Stimulated activated CD4-positive, alpha-beta T cell treated with anti-CD3 and anti-CD28 coated beads, Interleukin-4, amount 100 ng/mL, for 48 hours (primary cell): ENCODE measurements around the gene IGFL4.
A peak's percentile ranks its signal among the peaks of the same experiment; 100 is the strongest.

ENCODE experiments used
- DNase-seq, 2 donors: peaks; one replicate each; pipeline ENCODE4 v3.0.0-alpha.2; 2020; ENCODE audit warnings: low read depth in 2 of 2

Gene IGFL4

DNA sequence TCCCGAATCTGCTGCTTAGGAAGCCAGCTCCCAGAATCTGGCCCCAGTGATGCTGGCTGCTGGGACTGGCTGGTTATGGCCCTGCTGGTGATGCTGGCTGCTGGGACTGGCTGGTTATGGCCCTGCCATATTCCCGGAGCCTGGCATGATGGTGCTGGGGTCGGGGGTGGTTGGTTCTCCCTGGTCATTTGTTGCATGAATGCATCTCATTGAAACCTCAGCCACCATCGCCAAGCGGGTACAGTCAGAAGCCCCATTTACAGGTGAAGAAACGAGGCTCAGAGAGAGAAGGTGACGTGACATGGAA is 20.0 kb downstream of the IGFL4 start:
- no peak for DNase-seq

- no peak for DNase-seq
Measured at GRCh38 chr19:46019270-46019669, 21.5 kb downstream of the IGFL4 start.

- no peak for DNase-seq
Measured at GRCh38 chr19:46018729-46019251, 22.0 kb downstream of the IGFL4 start.

DNA sequence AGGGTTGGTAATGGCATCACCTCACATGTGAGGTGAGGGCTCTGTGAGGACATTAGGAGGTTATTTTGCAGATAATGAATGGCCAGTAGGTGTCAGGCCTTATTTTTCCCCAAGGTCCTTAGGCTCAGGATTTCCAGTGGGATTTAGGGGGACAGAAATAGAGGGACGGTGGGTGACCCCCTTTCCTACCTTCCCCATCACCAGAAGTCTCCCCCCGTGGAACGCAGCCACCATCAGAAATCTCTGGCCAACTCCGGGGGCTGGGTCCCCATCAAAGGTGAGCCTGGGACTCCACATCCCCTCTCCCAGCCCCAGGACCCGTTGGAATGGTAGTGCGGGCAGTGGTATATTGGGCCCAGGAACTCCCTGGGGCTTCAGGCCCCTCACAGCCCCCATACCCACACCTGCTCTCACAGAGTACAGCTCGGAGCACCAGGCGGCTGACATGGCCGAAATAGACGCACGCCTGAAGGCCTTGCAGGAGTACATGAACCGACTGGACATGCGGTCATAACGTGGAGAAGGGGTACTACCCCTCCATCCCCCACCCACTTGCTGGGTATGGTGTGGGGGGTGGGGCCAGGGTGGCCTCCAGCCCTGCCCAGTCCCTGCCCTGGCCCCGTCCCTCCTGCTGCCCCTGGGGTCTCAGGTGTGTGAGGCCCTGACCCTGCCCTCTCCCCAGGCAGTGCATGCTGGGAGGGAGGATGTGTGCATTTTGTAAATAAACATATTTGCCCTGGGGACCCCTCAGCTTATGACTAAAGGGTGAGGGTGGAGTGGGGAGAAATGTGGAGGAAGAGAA is 22.7 kb downstream of the IGFL4 start:
- DNase-seq: no peak

DNA sequence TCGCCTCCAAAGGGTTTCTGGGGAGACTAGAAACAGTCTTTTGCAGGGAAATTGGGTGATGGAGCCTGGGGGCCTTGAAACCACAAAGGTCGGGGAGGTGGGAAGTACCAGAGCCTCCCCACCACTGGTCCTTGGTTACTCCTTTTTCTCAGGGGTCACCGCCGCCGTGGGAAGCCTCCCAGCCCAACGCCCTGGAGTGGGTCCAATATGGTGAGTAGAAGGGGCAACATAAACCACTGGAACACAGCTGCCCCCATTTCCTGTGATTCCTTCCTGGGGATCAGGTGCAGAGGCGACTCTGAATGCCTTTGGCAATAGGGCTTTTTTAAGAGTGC is 23.7 kb downstream of the IGFL4 start:
- DNase-seq: no peak

GRCh38 chr19:46016426-46017094 is 24.2 kb downstream of the IGFL4 start:
- peak; percentile 78 for DNase-seq

GRCh38 chr19:46015687-46016425 is 24.9 kb downstream of the IGFL4 start:
- DNase-seq: no peak

DNA sequence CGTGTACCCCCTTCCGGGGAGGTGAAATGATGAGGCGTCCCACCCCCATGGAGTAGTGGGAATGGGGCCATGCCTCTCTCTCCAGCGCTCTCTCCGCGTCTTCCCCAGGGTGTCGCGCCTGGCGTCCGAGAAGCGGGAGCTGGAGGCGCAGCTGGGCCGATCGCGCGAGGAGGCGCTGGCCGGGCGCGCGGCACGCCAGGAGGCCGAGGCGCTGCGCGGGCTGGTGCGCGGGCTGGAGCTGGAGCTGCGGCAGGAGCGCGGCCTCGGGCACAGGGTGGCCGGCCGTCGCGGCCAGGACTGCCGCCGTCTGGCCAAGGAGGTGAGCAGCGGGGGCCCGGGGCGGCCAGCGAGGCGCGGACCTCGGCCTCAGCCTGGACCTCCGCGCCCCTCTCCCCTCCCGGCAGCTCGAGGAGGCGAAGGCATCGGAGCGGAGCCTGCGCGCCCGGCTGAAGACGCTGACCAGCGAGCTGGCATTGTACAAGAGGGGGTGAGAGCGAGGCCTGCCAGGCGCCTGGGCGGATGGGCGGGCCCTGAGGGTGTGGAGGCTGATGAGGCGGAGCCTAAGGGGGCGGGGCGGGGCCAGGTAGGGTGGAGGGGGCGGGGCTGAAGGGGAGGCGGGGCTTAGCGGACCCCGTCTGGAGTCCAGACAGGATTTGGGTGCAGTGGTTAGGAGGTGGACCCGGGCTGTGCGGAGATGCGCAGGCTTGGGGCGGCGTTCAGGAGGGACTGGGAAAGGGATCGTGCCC is 25.7 kb downstream of the IGFL4 start:
- peak; percentile 54 to 65 for DNase-seq

DNA sequence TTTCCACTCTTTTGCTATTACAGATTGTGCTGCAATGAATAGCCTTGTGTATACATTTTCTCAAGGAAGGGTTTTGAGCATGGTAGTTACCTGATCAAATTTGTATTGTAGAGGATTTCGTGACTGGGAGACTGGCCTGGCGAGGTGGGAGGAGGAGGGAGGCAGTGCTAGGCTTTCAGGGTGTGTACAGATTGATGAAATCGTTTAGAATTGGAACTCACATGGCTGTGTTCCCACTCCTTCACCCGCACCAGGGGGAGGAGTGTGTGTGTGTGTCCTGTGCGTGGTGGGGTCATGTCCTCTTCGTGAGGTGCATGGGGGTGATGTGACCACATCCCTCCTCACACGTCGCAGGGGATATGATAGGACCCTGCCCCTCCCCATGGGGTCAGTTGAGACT is 26.3 kb downstream of the IGFL4 start:
- DNase-seq: no peak

- DNase-seq: peak in 1 of 2 donors; percentile 63
Measured at GRCh38 chr19:46009530-46010510, 31.0 kb downstream of the IGFL4 start.

GRCh38 chr19:46006411-46006810 is 34.4 kb downstream of the IGFL4 start:
- DNase-seq: no peak

GRCh38 chr19:46002678-46003275 is 38.0 kb downstream of the IGFL4 start:
- DNase-seq: no peak

DNA sequence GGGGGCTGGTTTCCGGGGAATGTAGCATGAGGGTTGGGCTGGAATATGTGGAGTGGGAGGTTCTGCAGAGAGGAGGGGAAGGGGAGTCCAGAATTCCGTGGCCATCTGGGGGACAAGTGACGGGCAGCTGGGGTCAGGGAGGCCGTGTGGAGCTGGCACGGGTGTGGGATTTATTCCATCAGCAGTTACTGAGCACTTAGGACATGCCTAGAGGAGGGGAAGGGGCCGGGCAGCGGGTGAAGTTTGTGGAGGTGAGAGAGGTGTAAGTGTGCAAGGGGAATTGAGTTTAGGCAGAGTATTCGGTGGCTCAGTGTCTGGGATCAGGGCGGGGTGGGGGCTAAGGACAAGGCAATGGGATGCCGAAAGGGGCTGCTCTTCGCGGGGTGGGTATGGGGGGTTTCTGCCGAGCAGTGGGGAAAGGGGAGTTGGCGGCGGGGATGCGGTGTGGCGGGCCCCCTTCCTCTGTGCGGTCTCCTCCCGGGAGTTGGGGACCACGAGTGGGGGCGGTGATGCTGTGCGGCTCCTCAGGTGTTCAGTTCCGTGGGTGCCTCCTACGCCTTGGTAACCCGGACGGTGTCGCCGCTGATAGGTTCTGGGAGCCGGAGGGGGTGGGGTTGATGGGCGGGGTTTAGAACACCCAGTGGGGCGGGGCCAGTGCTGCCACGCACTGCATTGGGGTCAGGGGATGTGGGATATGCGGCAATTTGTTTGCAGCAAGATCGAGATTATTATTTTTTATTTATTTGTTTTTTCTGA is 40.1 kb downstream of the IGFL4 start:
- DNase-seq: peak; percentile 55 to 57

- no peak for DNase-seq
Measured at GRCh38 chr19:45999653-46000121, 41.1 kb downstream of the IGFL4 start.

DNA sequence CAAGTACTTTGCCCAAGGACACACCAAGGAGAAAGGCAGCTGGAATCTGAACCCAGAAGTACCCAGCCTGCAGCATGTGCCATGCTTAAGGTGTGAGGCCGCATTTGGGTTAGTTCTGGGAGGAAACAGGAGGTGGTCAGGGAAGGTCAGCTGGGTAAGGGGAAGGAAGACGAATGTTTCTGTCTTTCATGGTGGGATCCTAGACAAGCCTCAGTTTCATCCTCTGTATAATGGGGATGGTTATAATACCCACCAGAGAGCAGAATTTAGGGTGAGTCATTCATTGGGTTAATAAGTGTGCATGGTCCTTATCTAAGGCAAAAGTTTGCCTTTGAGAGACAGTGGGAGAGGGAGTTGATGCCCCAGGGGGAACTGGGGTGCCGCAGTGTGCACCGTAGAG is 42.0 kb downstream of the IGFL4 start:
- DNase-seq: no peak

GRCh38 chr19:45996933-45997332 is 43.9 kb downstream of the IGFL4 start:
- DNase-seq: no peak

DNA sequence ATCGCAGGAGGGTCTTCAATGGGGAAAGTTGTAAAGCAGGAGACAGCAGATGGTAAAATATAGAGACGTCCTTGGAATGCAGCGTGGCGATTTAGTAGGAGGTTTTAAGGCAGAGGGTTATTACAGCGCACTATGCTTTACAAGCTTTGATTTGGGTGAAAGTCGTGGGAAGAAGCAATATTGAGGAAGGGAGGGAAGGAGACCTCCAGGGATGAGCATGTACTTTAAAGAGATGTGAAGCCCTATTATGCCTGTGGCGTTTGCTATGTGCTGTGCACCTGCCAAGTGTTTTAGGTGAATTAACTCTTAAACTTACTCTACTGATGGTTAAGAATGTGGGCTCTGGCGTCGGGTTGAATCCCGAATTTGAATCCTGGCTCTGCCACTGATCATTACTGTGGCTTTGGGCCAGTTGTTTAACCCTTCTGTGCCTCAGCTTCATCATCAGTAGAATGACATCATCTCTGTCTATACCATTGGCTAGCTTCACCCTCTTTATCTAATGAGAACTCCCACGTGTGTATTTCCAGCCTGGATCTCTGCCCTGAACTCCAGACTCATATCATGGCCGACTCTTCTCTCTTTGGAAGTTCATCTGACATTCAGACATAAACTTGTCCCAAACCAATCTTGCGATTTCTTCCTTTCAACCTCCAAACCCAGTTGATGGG is 45.0 kb downstream of the IGFL4 start:
- no peak for DNase-seq

GRCh38 chr19:45994998-45995714 is 45.6 kb downstream of the IGFL4 start, which contains the start of gene CCDC61:
Gene CCDC61 (plus strand): TSS chr19:45995467. CDS start chr19:46003019, 7,552 bp downstream.
- peak; percentile 89 to 92 for DNase-seq
